Right lobe of liver (tissue), 6 donors: ENCODE measurements around the gene TMEM100. TPM values are rescaled to one million over a fixed set of nuclear protein-coding genes. Genes with fewer than 3 reads are reported as not detected.

Experiments used
- ATAC-seq, 4 donors: fragments of 200-7000 bp; cut with Tn5 transposase; one replicate each; pipeline ENCODE4 v1.9.1; 2020; ENCODE audit warnings: mild to moderate bottlenecking in 4 of 4, moderate library complexity in 4 of 4
- DNase-seq, 3 donors: peaks; one replicate each; pipeline ENCODE4 v3.0.0-alpha.2; 2020
- H3K27ac ChIP-seq, 3 donors: fragments of 200-600 bp; one replicate each; pipeline ENCODE4 v1.8.0; 2022
- H3K27me3 ChIP-seq, 2 donors: fragments of 200-600 bp; one replicate each; pipeline ENCODE4 v1.8.0; 2022
- H3K36me3 ChIP-seq, 4 donors: fragments of 200-600 bp; sonication (generic) in 1 of 4; one replicate each; pipeline versions ENCODE4 v1.5.1 to v1.8.0; 2017 to 2022; ENCODE audit warnings: control low read depth in 1 of 4
- H3K4me1 ChIP-seq, 4 donors: fragments of 200-600 bp; sonication (generic) in 1 of 4; one replicate each; pipeline versions ENCODE4 v1.5.1 to v1.8.0; 2017 to 2022; ENCODE audit warnings: control low read depth in 1 of 4
- H3K4me3 ChIP-seq, 3 donors: fragments of 200-600 bp; one replicate each; pipeline ENCODE4 v1.8.0; 2022
- H3K9me3 ChIP-seq, 4 donors: fragments of 200-600 bp; sonication (generic) in 1 of 4; one replicate each; pipeline versions ENCODE4 v1.5.1 to v1.8.0; 2017 to 2022; ENCODE audit warnings: control low read depth in 1 of 4
- CTCF ChIP-seq, 4 donors: fragments of 200-600 bp in 3 of 4; fragments of 450-650 bp in 1 of 4; IDR thresholded peaks; one replicate each; pipeline versions ENCODE4 v1.5.1 to v1.8.0; 2016 to 2022; ENCODE audit warnings: antibody characterized with exemption in 4 of 4, mild to moderate bottlenecking in 2 of 4
- POLR2A ChIP-seq: fragments of 450-650 bp; IDR thresholded peaks from one replicate; pipeline ENCODE4 v1.6.1; 2017; ENCODE audit warnings: antibody characterized with exemption, mild to moderate bottlenecking
- WGBS: methylation state at CpG from one replicate; pipeline ENCODE4 v1.1.6; 2018; ENCODE audit warnings: low coverage, low lambda C conversion rate; ENCODE audit not compliant: insufficient coverage; ENCODE audit errors: missing lambda C conversion rate; 5-methylcytosine and 5-hydroxymethylcytosine counted together
- intact Hi-C, 2 donors: fragments of 100-400 bp; cut with DNase I; formaldehyde crosslinking; loops; one replicate each; pipeline versions ENCODE4 v1.11.2 to v1.14.1; 2022
- total RNA-seq, 6 experiments: library from RNA; depleted of rRNA in 2 of 6; stranded (reverse); fragments of >200 nt in 2 of 6; fragmentation: NEBNext Ultra II Directional in 3 of 6; extraction: Animal tissue kit (Norgen Biotek cat#: 25700) in 3 of 6; gene quantifications; one replicate each; pipeline versions ENCODE4 v1.1.0 to v1.2.4, GENCODE V29; 2016 to 2023
- donor health status: DM: no; HTN: yes; CAD: no.
- donor health status: DM: no; HTN: no; CAD: no.
- donor health status: DM: no; HTN: no; CAD: no.
- donor health status: DM: no; HTN: yes; CAD: no.
- donor health status: DM: no; HTN: yes; CAD: no.

Gene TMEM100
- total RNA-seq, 6 experiments from 2014 or later = 1.8 to 8.3 (median 4.5) TPM

- intact Hi-C loops = no loop called here
- 42% methylated on average over 3 of the region's 3 CpGs for WGBS
- Histone ChIP-seq H3K27me3 (no peaks in the 10 kb centered on the region), H3K27ac (no peak overlapping the region), H3K4me1 (peaks cover 0 to 21% (median 8%) of the 10 kb centered on the region in 4 donors), H3K36me3 (no peaks in the 10 kb centered on the region), H3K4me3 (no peak overlapping the region), H3K9me3 (no peaks in the 10 kb centered on the region)
- ATAC-seq = peak in 3 of 4 donors; percentile 36 to 40 (median 37)
- TF ChIP-seq POLR2A (no peak), CTCF (IDR thresholded peaks at IDR 0.05) (no peak)
- DNase-seq = peak in 1 of 3 donors; percentile 62
Observed at GRCh38 chr17:55743103-55743679, 20.5 kb upstream of the TMEM100 start.

- Histone ChIP-seq H3K9me3 (no peaks in the 10 kb centered on the region), H3K27me3 (no peaks in the 10 kb centered on the region), H3K4me1 (peaks cover 0 to 18% (median 8%) of the 10 kb centered on the region in 4 donors), H3K27ac (no peak overlapping the region), H3K36me3 (no peaks in the 10 kb centered on the region), H3K4me3 (no peak overlapping the region)
- intact Hi-C loops = no loop called here
- WGBS = 65% methylated on average over 12 of the region's 12 CpGs
- no peak for TF ChIP-seq CTCF (IDR thresholded peaks at IDR 0.05)
- no peak for TF ChIP-seq POLR2A
- DNase-seq (no peak), ATAC-seq (peak in 1 of 4 donors; percentile 36)
Observed at GRCh38 chr17:55742272-55743102, 19.8 kb upstream of the TMEM100 start.

- ATAC-seq (no peak), DNase-seq (no peak)
- Histone ChIP-seq H3K27me3 (no peaks in the 10 kb centered on the region), H3K27ac (no peak overlapping the region), H3K4me3 (no peak overlapping the region), H3K36me3 (no peaks in the 10 kb centered on the region), H3K9me3 (no peaks in the 10 kb centered on the region), H3K4me1 (peaks cover 0 to 16% (median 8%) of the 10 kb centered on the region in 4 donors)
- 85% methylated on average over 3 of the region's 3 CpGs for WGBS
- intact Hi-C loops = no loop called here
- TF ChIP-seq CTCF (IDR thresholded peaks at IDR 0.05) = no peak
- TF ChIP-seq POLR2A = no peak
Observed at GRCh38 chr17:55741356-55741700, 18.7 kb upstream of the TMEM100 start.

GRCh38 chr17:55740511-55741355 lies 18.1 kb upstream of the TMEM100 start:
- no peak for ATAC-seq

More at GRCh38 chr17:55740511-55741355, 18.1 kb upstream of the TMEM100 start:
- intact Hi-C loops = no loop called here
- Histone ChIP-seq H3K9me3 (no peaks in the 10 kb centered on the region), H3K27ac (no peak overlapping the region), H3K27me3 (no peaks in the 10 kb centered on the region), H3K36me3 (no peaks in the 10 kb centered on the region), H3K4me1 (peaks cover 0 to 11% (median 5%) of the 10 kb centered on the region in 4 donors), H3K4me3 (no peak overlapping the region)
- 89% methylated on average over 9 of the region's 10 CpGs for WGBS
- DNase-seq = no peak
- TF ChIP-seq POLR2A (no peak), CTCF (IDR thresholded peaks at IDR 0.05) (no peak)
